A549 (cell line): ENCODE results near the gene CYFIP2.

Experiments
- EP300 ChIP-seq, 2 experiments: fragments of >200 bp; sonication (Bioruptor Twin); formaldehyde crosslinking; IDR thresholded peaks; 2 replicates in 1 of 2; 3 replicates in 1 of 2; pipeline ENCODE4 v1.6.1; 2016 to 2017
- POLR2A ChIP-seq: IDR thresholded peaks from 2 replicates; pipeline ENCODE4 v1.6.1; 2012; ENCODE audit warnings: mild to moderate bottlenecking, low read length
- RAD21 ChIP-seq, 2 experiments: fragments of >200 bp in 1 of 2; sonication (Bioruptor Twin) in 1 of 2; formaldehyde crosslinking in 1 of 2; IDR thresholded peaks in 1 of 2; conservative IDR thresholded peaks in 1 of 2; 2 replicates in 1 of 2; 3 replicates in 1 of 2; pipeline ENCODE4 v1.6.1; 2012 to 2018; ENCODE audit warnings: inconsistent platforms in 1 of 2
- TF ChIP-seq, protein P1 (sequence below): fragments of >200 bp; sonication (Bioruptor Twin); formaldehyde crosslinking; IDR thresholded peaks from 3 replicates; pipeline ENCODE4 v1.5.1; 2016

DNA sequence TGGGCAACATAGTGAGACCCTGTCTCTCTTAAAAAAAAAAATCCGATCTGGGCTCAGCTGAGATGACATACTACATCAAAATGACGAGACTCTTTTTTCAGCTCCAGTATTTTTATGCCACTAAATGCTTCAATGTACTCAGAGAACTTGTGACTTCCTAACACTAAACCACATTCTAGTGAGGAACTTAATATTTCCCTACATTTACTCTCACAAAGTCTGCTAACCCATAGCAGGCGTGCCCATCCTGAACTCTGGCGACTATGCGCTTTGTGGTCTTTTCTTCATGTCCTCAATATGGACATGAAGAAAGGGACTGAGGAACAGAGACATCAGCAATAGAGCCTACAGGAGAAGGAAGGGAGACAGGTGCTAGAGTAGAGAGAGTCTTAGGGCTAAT, 44.0 kb upstream of the CYFIP2 start:
- TF ChIP-seq, protein P1, sequence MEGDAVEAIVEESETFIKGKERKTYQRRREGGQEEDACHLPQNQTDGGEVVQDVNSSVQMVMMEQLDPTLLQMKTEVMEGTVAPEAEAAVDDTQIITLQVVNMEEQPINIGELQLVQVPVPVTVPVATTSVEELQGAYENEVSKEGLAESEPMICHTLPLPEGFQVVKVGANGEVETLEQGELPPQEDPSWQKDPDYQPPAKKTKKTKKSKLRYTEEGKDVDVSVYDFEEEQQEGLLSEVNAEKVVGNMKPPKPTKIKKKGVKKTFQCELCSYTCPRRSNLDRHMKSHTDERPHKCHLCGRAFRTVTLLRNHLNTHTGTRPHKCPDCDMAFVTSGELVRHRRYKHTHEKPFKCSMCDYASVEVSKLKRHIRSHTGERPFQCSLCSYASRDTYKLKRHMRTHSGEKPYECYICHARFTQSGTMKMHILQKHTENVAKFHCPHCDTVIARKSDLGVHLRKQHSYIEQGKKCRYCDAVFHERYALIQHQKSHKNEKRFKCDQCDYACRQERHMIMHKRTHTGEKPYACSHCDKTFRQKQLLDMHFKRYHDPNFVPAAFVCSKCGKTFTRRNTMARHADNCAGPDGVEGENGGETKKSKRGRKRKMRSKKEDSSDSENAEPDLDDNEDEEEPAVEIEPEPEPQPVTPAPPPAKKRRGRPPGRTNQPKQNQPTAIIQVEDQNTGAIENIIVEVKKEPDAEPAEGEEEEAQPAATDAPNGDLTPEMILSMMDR, result no peak
- no peak for TF ChIP-seq POLR2A
- no peak for TF ChIP-seq RAD21 (conservative IDR thresholded peaks at IDR 0.05 in 1 of 2, IDR thresholded peaks at IDR 0.05 in 1 of 2)
- TF ChIP-seq EP300 (IDR thresholded peaks at IDR 0.05), result no peak
